Epidermal melanocyte (primary cell): Measurements from ENCODE around the gene CFAP299.
"Not testable (repeated sequence)": the region's sequence is repeated elsewhere in the genome, so short reads cannot be mapped to it uniquely, and the experiment has no call there.

Source experiments
- DNase-seq: peaks from one replicate; pipeline ENCODE4 v3.0.0; 2011; ENCODE audit warnings: low spot score; ENCODE audit not compliant: insufficient read length

Gene CFAP299

GRCh38 chr4:80335554-80336358 lies at the start of gene CFAP299:
TSS of gene CFAP299 (plus strand) at chr4:80335730.
- peak; percentile 64 for DNase-seq

DNA sequence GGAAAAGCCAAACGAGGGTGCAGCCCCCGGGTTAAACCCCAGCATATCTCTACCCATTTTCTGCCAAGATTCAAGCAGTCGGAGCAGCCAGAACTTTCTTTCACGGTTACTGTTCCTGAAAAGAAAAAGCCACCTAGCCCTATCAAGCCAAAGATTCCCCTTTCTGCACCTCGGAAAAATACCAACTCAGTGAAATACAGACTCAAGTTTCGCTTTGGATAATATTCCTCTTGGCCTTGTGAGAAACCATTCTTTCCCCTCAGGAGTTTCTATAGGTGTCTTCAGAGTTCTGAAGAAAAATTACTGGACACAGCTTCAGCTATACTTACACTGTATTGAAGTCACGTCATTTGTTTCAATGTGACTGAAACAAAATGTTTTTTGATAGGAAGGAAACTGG lies 49.1 kb upstream of the CFAP299 start:
- no peak for DNase-seq

DNA sequence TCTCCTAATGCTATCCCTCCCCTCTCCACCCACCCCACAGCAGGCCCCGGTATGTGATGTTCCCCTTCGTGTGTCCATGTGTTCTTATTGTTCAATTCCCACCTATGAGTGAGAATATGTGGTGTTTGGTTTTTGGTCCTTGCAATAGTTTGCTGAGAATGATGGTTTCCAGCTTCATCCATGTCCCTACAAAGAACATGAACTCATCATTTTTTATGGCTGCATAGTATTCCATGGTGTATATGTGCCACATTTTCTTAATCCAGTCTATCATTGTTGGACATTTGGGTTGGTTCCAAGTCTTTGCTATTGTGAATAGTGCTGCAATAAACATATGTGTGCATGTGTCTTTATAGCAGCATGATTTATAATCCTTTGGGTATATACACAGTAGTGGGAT lies 44.9 kb upstream of the CFAP299 start:
- not testable (repeated sequence) for DNase-seq

- DNase-seq: no peak
Observed at GRCh38 chr4:80294206-80294605, 41.3 kb upstream of the CFAP299 start.

- no peak for DNase-seq
Observed at GRCh38 chr4:80295336-80295735, 40.2 kb upstream of the CFAP299 start.

- no peak for DNase-seq
Observed at GRCh38 chr4:80295826-80296225, 39.7 kb upstream of the CFAP299 start.

DNA sequence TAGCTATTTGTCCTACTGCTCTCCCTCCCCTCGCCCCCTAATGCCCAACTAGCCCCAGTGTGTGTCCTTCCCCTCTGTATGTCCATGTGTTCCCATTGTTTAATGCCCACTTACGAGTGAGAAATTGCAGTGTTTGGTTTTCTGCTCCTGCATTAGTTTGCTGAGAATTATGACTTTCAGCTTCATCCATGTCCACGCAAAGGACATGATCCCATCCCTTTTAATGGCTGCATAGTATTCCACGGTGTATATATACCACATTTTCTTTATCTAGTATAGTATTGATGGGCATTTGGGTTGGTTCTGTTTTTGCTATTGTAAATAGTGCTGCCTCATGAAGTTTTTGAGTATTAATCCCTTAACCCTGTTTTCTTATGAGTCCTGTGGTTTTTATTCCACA lies 33.6 kb upstream of the CFAP299 start:
- DNase-seq: no peak

DNA sequence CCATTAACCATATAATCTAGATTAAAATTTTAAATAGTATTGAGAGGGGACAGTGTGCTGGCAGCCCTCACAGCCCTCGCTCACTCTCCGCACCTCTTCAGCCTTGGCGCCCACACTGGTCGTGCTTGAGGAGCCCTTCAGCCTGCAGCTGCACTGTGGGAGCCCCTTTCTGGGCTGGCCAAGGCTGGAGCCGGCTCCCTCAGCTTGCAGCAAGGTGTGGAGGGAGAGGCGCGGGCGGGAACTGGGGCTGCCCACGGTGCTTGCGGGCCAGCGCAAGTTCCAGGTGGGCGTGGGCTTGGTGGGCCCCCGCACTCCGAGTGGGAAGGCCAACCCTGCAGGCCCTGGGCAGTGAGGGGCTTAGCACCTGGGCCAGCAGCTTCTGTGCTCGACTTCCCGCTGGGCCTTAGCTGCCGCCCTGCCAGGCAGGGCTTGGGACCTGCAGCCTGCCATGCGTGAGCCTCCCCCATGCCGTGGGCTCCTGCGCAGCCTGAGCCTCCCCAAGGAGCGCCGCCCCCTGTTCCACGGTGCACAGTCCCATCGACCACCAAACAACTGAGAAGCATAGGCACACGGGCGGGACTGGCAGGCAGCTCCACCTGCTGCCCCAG lies 32.8 kb upstream of the CFAP299 start:
- no peak for DNase-seq

DNA sequence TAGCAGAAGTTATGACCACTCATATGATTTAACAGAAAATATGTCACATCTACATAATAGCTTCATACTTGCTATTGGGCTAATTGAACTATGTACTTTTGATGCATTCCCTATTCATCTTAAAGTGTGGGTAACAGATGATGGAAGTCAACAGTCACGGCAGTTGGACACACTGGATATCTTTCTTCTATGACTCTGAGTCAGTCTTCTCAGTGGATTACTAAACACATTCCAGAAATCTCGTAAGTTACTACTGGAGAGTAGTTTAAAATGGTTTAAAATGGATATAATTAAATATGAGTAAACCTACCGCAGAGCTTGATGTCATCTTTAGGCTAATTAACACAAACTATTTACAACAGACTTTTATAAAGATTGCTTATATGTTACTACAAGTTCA lies 30.1 kb upstream of the CFAP299 start:
- DNase-seq: peak; percentile 26

DNA sequence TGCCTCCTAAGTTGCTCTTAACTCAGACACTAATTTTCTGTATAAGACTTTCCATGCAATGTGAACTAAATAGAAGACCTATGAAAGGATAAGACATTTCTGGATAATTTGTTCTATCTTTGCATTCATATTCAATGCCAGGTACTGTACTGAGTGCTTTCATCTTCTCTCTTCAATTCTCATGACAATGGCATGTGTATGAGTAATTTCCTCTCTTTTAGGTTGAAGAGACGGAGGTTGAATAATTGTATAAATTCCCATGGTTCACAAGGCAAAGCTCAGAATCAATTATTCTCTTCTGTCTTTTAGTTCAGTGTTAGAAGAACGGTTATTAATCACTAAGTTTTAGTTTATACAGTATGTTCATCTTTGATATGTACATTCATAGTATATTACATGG lies 29.3 kb upstream of the CFAP299 start:
- no peak for DNase-seq

DNA sequence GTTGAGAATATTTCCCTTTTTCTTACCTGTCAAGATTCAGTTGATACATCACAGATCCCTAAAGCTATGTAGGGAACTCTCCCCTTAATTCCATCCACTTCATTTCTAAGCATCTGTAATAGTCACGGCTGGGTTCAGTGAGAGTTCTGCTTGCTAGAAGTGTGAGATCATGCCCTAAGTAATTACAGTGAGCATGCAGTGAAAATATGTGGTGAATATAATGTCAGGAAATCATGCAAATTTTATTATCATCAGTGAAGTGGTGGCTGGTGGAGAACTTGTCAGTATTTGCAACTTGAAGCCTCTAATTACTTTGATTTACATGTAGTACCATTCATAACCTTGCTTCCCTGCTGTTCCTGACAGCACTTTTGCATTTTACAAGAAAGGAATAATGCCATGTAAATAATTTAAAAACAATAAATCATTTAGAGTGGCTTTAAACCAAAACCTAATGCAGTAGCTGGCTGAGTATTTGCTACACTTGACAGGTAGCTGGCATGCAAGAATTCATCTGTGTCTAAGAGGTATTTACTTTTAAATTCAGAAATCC lies 28.3 kb upstream of the CFAP299 start:
- DNase-seq: no peak

- no peak for DNase-seq
Observed at GRCh38 chr4:80307774-80308465, 27.6 kb upstream of the CFAP299 start.

- no peak for DNase-seq
Observed at GRCh38 chr4:80308466-80308822, 27.1 kb upstream of the CFAP299 start.

- peak; percentile 31 for DNase-seq
Observed at GRCh38 chr4:80309294-80310004, 26.1 kb upstream of the CFAP299 start.

DNA sequence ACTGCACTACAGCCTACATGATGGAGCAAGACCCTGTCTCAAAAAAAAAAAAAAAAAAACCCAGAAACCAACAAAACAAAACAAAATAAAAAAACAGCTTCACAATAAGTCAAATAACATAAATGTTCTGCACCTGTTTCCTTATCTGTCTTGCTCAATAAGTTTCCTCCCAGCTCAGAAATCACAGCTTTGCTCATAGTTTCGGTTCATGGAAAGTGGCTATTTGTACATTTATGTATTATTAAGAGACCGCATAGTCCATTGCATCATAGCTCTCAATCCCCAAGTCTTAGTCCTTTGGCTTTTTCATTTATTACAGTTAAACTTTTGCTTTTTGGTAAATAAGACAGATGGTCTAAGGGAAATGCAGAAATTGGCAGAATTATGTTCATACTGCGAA lies 24.4 kb upstream of the CFAP299 start:
- DNase-seq: no peak

GRCh38 chr4:80312124-80312523 lies 23.4 kb upstream of the CFAP299 start:
- DNase-seq: no peak

- DNase-seq: no peak
Observed at GRCh38 chr4:80313627-80314026, 21.9 kb upstream of the CFAP299 start.

DNA sequence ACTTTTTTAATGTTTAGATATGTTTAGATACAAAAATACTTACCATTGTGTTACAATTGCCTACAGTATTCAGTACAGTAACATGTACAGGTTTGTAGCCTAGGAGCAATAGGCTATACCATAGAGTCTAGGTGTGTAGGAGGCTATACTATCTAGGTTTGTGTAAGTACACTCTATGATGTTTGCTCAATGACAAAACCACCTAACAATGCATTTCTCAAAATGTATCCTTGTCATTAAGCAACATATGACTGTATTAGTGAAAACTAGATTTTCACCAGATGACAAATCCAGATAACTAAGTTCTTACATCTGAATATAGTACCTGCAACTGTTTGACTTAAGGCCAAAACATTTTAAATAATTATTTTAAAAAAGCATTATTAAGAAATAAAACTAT lies 19.7 kb upstream of the CFAP299 start:
- not testable (repeated sequence) for DNase-seq

DNA sequence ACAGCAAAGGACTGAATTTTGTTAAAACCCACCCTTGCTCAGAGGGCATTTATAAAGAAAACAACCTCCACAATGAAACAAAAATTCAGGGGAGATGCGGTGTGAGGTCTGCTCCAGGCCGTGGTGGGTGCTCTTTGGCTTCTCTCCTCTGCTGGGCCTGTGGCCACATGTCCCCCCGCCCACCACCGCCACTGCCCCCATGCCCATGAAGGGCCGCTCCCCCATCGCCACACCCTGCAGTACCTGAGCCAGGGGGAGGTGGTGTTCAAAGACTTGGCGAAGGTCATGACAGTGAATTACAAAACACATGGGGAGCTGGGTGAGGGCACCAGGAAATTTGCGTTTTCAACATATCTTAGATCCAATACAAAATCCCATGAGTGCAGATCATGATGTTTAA lies 14.2 kb upstream of the CFAP299 start:
- no peak for DNase-seq

DNA sequence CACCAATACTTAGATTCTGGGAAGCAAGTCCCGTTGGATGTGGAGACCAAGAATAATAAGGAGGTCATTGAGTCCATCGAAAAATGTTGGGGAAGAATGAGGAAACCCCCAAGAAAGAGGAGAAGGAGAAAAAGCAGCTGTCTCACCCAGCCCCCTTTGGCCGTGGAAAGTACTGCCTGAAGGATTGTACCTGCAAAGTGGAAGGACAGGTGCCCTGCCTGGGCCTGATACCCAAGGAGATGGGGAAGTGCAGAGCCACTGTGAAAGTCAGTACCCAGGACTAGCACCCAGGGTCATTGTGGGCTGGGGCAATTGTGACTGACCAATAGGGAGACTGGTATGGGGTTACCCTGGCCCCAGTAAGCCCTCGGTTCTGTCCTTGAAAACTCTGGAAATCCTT lies 13.8 kb upstream of the CFAP299 start:
- DNase-seq: no peak

GRCh38 chr4:80322716-80323115 lies 12.8 kb upstream of the CFAP299 start:
- no peak for DNase-seq

- DNase-seq: no peak
Observed at GRCh38 chr4:80324171-80324570, 11.4 kb upstream of the CFAP299 start.
